Measurements from ENCODE around the gene CEP112.

- TF ChIP-seq ARNT (IDR thresholded peaks at IDR 0.05), result no peak
- TF ChIP-seq RAD21 (CRISPR knock-in tag; conservative IDR thresholded peaks at IDR 0.05 in 1 of 2, IDR thresholded peaks at IDR 0.05 in 1 of 2), result no peak
- no peak for TF ChIP-seq KDM1A (IDR thresholded peaks at IDR 0.05)
- no peak for TF ChIP-seq FOXK2 (conservative IDR thresholded peaks at IDR 0.05 in 1 of 2, IDR thresholded peaks at IDR 0.05 in 1 of 2; ENCODE audit: low read depth in 2 of 2)
- no peak for TF ChIP-seq EZH2 (IDR thresholded peaks at IDR 0.05; ENCODE audit: borderline replicate concordance, low read depth, low read length)
- no peak for TF ChIP-seq CBX5 (IDR thresholded peaks at IDR 0.05; ENCODE audit: borderline replicate concordance, low read depth)
- no peak for TF ChIP-seq ZNF12 (CRISPR knock-in tag; IDR thresholded peaks at IDR 0.05)
- TF ChIP-seq SMC3 (conservative IDR thresholded peaks at IDR 0.05; ENCODE audit: insufficient read depth, low read depth, low read length), result no peak
- no peak for TF ChIP-seq RHOXF2B (CRISPR knock-in tag; conservative IDR thresholded peaks at IDR 0.05)
- no peak for TF ChIP-seq MTA2 (IDR thresholded peaks at IDR 0.05; ENCODE audit: low read depth)
- no peak for TF ChIP-seq CTCF (IDR thresholded peaks at IDR 0.05 in 2 of 3, conservative IDR thresholded peaks at IDR 0.05 in 1 of 3; ENCODE audit: insufficient read depth in 2 of 3, low read depth in 1 of 3, low read length in 3 of 3)
- no peak for TF ChIP-seq RBFOX2 (IDR thresholded peaks at IDR 0.05; ENCODE audit: low read depth, low read length)
- no peak for TF ChIP-seq ZFX (CRISPR knock-in tag; IDR thresholded peaks at IDR 0.05)
Observed at GRCh38 chr17:65895969-65896368, 296.0 kb downstream of the CEP112 start.
